SK-N-DZ (cell line): ENCODE data around the gene CISD3. TPM values are rescaled to one million over a fixed set of nuclear protein-coding genes. Genes with fewer than 3 reads are reported as not detected.

Experiments used
- DNase-seq: peaks from one replicate; pipeline ENCODE4 v3.0.0-alpha.2; 2015; ENCODE audit warnings: low spot score
- polyA plus RNA-seq, 2 experiments: library from polyadenylated mRNA; depleted of rRNA; stranded (reverse); fragments of >200 nt; gene quantifications; 2 replicates each; pipeline ENCODE4 v1.2.3, GENCODE V29; 2014

The CISD3 gene, protein sequence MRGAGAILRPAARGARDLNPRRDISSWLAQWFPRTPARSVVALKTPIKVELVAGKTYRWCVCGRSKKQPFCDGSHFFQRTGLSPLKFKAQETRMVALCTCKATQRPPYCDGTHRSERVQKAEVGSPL
- polyA plus RNA-seq (2014; cell fraction: cytosol; rRNA removed): 4.1 and 5.9 TPM in 2 replicates
- 5.0 TPM in 2 replicates for polyA plus RNA-seq (2014; cell fraction: nucleus; rRNA removed)

DNA sequence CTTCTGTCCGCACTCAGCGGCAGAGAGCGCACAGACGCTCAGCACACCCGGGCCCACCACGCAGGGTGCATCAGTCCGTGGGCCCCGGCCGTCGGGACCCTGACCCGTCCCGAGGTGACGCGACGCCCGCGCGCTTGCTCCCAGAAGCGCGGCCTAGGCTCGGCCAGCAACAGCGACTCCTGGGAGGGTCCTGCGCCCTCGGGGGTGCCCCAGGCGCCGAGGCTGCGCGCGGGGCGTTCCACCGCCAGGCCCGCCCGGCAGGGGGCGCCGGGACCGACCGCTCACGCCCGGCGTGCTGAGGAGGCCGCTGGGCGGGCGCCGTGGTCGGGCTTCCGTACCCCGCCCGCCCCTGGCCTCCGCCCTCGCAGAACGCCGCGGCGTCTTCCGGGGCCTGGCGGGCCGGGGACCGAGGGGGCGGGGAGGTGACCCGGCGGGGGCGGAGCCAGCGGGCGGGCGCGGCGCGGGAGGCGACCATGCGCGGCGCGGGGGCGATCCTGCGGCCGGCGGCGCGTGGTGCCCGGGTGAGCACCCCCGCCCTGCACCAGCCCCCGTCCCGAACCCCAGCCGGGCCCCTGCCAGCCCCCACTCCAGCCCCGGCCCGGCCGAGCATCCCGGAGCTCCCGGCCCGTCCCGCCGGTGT is at the start of gene CISD3:
Gene CISD3, plus strand, starts transcription at position 456 of the 640 bp plus-strand sequence. Its CDS starts 18 bp downstream, at position 474.
- DNase-seq: peak; percentile 81

- no peak for DNase-seq
Measured at GRCh38 chr17:38681096-38681495, 49.0 kb upstream of the CISD3 start.

DNA sequence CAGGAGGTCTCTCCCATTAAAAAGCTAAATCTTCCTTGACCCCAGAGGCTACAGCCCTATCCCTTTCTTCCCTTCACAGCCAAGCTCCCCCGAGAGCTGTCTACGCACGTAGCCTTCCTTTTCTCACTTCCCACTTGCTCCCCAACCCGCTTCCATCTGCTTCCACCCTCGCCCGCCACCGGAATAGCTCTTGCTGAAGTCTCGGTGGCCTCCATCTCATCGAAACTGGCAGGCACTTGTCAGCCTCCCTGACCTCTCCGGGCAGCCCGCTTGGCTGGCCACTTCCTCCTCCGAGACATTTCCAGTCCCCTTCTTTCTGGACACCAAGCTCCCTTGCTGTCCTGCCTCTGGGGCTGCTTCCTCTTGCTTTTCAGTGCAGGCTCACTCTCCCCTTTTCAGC is 44.6 kb upstream of the CISD3 start:
- no peak for DNase-seq

DNA sequence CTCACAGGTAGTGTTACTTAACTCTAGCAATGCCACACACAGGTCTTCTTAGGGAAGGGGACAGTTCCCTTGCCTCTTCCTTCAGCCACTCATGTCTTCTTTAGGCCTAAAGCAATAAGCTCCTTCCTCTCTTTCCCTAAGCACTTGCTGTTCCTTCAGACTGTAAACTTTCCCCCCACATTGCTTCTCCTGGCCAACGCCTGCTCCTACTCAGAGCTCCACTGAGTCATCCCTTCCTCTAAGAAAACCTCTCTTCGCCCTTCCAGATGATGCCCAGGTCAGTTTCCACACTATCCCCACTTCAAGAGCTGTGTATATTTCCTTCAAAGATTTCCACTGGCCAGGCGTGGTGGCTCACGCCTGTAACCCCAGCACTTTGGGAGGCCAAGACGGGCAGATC is 42.9 kb upstream of the CISD3 start:
- DNase-seq: no peak

DNA sequence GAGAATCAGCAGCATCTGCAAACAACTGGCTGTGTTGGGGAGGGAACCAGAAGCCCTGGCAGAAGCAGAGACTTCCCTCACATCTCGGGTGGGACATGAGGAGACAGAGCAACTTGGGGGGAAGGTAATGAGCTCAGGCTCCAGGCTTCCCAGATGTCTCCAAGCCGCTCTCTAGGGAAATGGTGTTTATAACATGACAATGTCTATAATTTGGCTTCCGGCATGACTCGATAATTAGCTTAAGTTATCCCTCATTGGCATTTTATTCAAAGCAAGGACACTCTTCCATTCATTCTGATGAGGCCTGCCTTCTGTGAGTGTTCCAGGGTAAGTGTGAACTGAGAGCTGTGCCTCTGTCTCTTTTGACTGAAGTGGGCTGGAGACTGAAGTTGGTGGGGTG is 39.8 kb upstream of the CISD3 start:
- no peak for DNase-seq

GRCh38 chr17:38691154-38691553 is 39.0 kb upstream of the CISD3 start:
- no peak for DNase-seq

GRCh38 chr17:38693700-38694329 is 36.3 kb upstream of the CISD3 start:
- no peak for DNase-seq

- no peak for DNase-seq
Measured at GRCh38 chr17:38697061-38697820, 32.9 kb upstream of the CISD3 start.

DNA sequence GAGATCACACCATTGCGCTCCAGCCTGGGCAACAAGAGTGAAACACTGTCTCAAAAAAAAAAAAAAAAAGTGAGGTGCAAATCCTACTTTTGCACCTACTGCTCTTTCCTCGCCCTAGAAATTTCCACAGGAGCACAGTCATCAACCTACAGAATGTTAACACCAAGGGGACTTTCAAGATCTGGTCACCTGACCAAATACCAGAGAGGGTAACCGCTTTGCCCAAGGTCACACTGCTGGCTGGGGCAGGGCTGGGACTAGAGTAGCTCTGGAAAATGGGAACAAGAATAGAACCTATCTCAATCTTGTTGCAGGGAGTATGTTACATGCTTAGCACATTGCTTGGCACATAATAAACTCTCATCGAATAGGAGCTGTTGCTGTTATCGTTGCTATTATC is 31.4 kb upstream of the CISD3 start:
- DNase-seq: no peak

DNA sequence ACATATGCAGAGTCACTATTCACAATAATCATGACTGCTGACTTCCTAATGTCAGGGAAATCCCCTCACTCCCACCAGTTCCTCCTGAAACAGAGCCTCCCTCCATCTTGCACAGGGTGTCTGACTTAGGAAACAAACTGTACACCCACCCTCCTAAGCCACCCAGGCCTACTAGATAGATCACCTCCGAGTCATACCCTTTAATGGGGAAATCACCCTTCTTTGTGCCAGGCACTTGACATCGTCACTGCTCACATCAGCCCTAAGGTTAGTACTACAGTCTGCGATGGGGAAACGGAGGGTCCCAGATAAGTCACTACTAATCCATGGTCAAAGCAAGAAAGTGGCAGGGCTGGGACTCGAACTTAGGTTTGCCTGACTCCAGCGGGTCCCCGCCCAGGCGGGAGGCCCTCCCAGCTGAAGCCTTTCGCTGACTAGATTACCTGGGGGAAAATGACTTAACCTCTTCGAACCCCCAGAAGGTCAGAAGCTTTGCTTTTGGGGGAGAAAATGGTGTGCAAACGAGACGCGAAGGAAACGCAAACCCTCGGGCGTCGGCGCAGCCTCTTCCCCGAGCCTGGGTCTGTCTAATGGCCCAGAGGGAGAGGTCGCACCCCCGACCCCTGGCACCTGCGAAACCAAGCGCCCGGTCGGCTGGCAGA is 28.5 kb upstream of the CISD3 start:
- peak; percentile 55 for DNase-seq

DNA sequence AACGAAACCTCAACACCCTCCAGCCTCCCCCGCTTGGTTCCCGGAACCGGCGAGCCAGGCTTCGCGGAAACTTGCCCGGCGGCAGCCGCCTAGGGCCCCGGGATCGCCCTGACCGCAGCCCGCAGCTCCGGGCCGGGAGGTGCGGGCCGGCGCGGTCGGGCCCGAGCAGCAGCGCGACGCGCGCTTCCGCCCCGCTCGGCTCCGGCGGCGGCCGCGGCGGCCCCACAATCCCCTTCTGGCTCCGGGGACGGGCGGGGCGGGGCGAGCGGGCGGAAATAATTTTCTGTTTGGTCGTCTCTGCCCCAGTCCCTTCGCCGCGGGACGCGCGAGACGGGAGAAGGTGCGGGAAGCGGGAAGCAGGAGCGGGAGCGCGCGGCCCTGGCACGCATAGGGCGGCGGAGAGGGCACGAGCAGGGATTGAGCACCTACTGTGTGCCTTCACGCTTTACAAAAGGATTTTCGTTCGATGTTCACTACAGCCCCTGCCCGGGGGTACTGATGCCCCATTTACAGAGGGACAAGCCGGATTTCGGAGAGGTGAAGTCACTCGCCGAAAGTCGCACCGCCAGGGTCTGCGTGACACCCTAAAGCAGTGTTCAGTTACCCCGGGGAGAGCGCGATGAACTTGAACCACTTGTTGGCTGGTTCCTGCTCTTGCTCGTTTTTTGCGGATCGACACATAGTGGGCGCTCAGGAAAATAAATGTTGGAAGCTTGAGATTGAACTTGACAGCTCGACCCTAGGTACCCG is 27.8 kb upstream of the CISD3 start:
- peak; percentile 82 for DNase-seq

- no peak for DNase-seq
Measured at GRCh38 chr17:38702916-38703741, 27.0 kb upstream of the CISD3 start.

- DNase-seq: peak; percentile 85
Measured at GRCh38 chr17:38703742-38704605, 26.2 kb upstream of the CISD3 start.

GRCh38 chr17:38704606-38705522 is 25.3 kb upstream of the CISD3 start, which contains the start of gene MLLT6:
MLLT6 (plus strand) TSS chr17:38705273; CDS start chr17:38705633, 360 bp downstream.
- peak; percentile 72 for DNase-seq

DNA sequence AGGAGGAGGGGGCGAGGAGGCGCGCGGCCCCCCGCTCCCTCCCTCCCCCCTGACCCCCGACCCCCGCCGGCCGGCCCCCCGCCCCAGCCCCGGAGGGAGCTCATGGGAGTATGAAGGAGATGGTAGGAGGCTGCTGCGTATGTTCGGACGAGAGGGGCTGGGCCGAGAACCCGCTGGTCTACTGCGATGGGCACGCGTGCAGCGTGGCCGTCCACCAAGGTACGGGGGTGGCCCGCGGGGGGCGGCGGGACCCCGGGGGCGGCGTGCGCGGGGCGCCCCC is 24.7 kb upstream of the CISD3 start:
- DNase-seq: no peak

GRCh38 chr17:38705803-38706504 is 24.2 kb upstream of the CISD3 start:
- DNase-seq: peak; percentile 71

- DNase-seq: no peak
Measured at GRCh38 chr17:38706505-38707216, 23.5 kb upstream of the CISD3 start.
